T-helper 2 cell treated with Interferon-gamma antibody and Interleukin-4, amounts not matched to agents 5 μg/mL and 100 μg/mL, for 36 hours (primary cell): ENCODE results near the gene EPHA5.

Experiments
- DNase-seq: peaks from one replicate; pipeline ENCODE4 v3.0.0; 2021; ENCODE audit warnings: low spot score
- H3K27ac Mint-ChIP-seq: one replicate; pipeline ENCODE4 v1.8.0; 2021; ENCODE audit warnings: mild to moderate bottlenecking, mixed read lengths
- H3K27me3 Mint-ChIP-seq: one replicate; pipeline ENCODE4 v1.8.0; 2021; ENCODE audit warnings: low read depth, mixed read lengths
- H3K36me3 Mint-ChIP-seq: one replicate; pipeline ENCODE4 v1.8.0; 2021; ENCODE audit warnings: low read depth, mixed read lengths
- H3K4me1 Mint-ChIP-seq: one replicate; pipeline ENCODE4 v1.8.0; 2021; ENCODE audit warnings: low read depth, mixed read lengths
- H3K4me3 Mint-ChIP-seq: one replicate; pipeline ENCODE4 v1.8.0; 2022; ENCODE audit warnings: mild to moderate bottlenecking, moderate library complexity, mixed read lengths
- H3K9me3 Mint-ChIP-seq: one replicate; pipeline ENCODE4 v1.8.0; 2021; ENCODE audit warnings: mixed read lengths

Gene EPHA5

DNA sequence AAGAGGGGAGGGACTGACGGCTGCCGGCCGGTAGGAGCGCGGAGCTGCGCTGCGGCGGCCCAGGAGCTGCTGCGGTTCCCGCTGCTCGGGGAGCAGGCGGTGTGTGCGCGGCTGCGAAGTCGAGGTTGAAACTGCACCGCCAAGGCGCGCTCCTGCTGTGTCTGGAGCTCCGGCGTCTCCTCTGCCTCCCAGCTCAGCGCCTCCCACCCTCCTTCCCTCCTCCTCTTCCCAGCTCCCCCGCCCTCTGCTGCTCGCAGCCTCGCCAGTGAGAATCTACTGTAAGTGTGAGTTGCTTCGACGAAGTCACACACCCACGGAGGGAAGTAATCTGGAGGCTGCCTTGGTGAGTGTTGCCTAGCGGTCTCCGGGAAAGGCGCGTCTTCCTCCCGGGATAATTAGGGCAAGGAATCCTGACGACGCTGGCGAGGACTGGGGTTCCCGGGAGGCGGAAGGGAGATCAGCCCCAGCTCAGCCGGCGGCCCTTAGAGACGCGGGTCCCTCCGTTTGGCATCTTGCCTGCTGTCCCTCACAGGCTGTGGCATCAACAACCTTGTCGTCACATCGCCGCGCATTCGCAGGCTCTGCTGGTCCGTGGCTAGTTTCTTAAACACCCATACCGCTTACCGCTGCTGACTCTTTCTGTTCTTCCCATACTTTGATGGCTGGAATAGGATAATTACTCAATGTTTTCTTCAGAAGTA is at the start of gene EPHA5:
Gene EPHA5, minus strand, starts transcription at position 159 of the 701 bp plus-strand sequence. CDS start 747 bp downstream, outside the sequence.
- no peaks in the 10 kb centered on the region for H3K36me3 Mint-ChIP-seq
- H3K4me1 Mint-ChIP-seq, result peaks cover 4% of the 10 kb centered on the region
- no peak within 1 kb of the TSS for H3K27ac Mint-ChIP-seq
- no peaks in the 10 kb centered on the region for H3K9me3 Mint-ChIP-seq
- H3K27me3 Mint-ChIP-seq, result peaks cover 46% of the 10 kb centered on the region
- H3K4me3 Mint-ChIP-seq, result peak within 1 kb of the TSS; percentile 35
- DNase-seq, result no peak

DNA sequence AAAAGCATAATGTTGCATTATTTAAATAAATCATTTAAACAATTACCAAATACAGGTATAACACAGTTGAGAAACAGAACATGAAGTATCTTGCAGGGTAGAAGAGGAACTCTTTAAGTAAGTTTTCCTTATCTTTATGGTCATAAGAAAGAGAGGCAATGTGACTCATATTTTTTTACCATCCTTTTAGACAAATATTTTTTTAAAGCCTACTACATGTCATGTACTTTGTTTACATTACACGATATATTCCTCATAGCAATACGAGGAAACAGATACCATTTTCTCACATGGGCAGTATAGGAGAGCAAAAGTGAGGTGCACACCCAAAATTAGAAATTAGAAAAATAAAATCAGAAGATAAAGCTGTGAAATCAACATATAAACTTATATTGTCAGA is 49.3 kb upstream of the EPHA5 start:
- no peak overlapping the region for H3K4me3 Mint-ChIP-seq
- H3K27ac Mint-ChIP-seq, result no peak overlapping the region
- no peak for DNase-seq
- no peaks in the 10 kb centered on the region for H3K36me3 Mint-ChIP-seq
- H3K27me3 Mint-ChIP-seq, result no peaks in the 10 kb centered on the region
- peaks cover 9% of the 10 kb centered on the region for H3K9me3 Mint-ChIP-seq
- H3K4me1 Mint-ChIP-seq, result no peaks in the 10 kb centered on the region

DNA sequence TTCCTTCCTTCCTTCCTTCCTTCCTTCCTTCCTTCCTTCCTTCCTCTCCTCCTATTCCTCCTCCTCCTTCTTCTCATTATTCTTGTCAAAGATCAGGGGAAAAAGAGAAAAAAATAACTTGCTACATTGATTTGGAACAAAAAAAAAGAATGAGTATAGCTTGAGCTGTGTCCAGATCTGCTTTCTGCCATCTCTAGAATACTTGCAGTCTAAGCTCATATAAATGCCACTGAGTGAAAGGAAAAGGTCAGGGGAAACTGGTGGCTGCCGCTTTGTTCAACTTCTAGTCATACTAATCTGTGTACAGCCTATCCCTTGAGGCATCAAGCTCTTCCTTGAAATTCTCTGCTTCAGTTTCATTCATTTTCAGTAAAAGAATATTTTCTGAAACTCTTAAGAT is 28.3 kb upstream of the EPHA5 start:
- DNase-seq, result no peak
- Mint-ChIP-seq H3K36me3 (no peaks in the 10 kb centered on the region), H3K27me3 (no peaks in the 10 kb centered on the region), H3K27ac (no peak overlapping the region), H3K9me3 (peaks cover 2% of the 10 kb centered on the region), H3K4me1 (no peaks in the 10 kb centered on the region), H3K4me3 (no peak overlapping the region)

DNA sequence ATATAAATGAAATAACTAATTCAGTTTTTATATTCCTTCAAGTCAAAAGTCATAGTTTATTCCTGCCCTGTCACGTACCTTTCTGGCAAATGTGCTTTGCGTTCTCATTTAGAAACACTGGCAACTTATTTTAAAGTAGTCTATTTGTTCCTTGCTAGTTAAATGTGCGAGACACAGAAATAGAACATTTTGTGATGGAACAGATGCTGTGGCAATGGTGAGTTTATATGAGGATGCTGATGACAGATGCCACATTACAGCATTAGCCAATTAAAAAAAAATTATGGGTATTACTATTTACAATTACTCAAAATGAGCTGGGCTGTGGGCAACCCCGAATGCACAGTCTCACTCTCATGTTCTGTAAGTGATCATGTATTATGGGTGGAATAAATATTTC is 26.1 kb upstream of the EPHA5 start:
- Mint-ChIP-seq H3K4me1 (no peaks in the 10 kb centered on the region), H3K27me3 (no peaks in the 10 kb centered on the region), H3K9me3 (peaks cover 2% of the 10 kb centered on the region), H3K27ac (no peak overlapping the region), H3K4me3 (no peak overlapping the region), H3K36me3 (no peaks in the 10 kb centered on the region)
- no peak for DNase-seq

DNA sequence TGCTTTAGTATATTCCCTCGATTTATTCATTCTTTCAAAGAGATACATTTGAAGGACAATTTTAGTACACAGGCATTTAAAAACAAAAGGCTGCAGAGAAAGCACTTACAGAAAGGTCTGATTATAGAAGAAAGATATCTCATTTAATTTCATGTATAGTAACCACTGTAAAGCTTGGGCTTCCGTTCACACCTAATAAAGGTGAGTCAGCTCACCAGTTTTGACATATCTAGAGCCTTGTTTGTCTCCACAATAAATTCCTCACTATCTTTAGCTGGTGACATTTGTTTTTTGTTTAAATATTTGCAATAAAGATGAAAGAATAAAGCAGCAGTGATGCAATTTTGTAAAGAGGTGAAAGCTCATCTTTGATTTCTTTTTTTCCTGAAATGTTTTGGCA is 1.1 kb upstream of the EPHA5 start:
- Mint-ChIP-seq H3K9me3 (no peaks in the 10 kb centered on the region), H3K36me3 (no peaks in the 10 kb centered on the region), H3K27ac (no peak overlapping the region), H3K4me1 (peaks cover 4% of the 10 kb centered on the region), H3K27me3 (peaks cover 46% of the 10 kb centered on the region), H3K4me3 (no peak overlapping the region)
- no peak for DNase-seq

DNA sequence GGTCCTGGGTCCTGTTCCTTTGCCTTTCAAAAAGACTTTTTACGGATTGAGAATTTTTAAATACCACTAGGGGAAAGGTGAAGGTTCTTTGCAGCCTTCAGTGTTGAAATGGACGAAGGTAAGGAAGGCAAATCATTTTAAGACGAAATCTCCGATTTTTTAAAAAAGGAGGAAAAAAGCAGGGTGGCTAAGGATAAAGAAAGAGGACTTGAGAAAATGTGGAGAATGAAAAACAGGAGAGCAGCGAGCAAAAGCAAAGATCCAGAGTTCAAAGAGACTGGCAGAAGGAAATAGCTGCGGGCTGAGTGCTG is 314 bp downstream of the EPHA5 start:
- H3K36me3 Mint-ChIP-seq, result no peaks in the 10 kb centered on the region
- H3K4me1 Mint-ChIP-seq, result peaks cover 4% of the 10 kb centered on the region
- no peak overlapping the region for H3K27ac Mint-ChIP-seq
- peak overlapping the region; percentile 35 for H3K4me3 Mint-ChIP-seq
- no peak for DNase-seq
- peaks cover 46% of the 10 kb centered on the region for H3K27me3 Mint-ChIP-seq
- H3K9me3 Mint-ChIP-seq, result no peaks in the 10 kb centered on the region

DNA sequence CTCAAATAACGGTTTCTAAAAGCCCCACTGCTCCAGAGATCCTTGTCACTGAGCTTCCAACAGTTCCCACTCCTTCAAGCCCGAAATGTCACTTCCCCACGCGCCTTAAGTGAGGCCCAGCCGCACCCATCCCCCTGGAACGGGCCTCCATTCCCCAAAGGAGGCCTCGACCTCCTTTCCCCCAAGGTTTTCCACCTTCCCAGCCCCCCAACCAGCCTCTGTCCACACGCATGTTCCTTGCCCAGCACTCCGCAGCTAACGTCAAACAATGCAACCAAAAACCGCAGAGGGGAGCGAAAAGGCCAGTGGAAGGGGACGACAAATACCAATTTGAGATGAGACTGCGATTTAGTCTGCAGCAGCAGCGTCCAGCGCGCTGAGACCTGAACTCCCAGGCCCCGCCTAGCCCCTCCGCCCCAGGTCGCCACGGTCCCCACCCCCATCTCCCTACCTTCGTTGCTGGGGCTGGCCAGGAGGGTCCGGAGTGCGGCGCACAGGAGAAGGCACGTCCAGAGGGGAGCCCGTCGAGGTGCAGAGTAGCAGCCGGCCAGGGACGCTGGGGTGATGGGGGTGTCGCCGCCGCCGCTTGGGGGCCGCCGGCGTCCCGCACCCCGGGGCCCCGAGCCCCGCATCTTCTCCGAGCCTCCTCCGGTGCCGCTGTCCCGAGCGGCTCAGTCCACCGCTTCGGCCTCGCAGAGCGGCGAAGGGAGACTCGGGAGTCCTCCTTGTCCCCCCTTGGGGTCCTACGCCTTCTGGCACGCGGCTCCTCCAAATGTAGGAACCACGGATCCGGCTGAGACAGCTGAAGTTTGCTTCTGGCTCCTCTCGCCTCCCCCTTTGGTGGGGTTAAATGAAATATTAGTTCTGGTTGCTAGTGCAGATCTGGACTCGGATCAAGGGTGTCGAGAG is 924 bp downstream of the EPHA5 start:
- no peaks in the 10 kb centered on the region for H3K36me3 Mint-ChIP-seq
- H3K4me3 Mint-ChIP-seq, result peak overlapping the region; percentile 35
- no peak overlapping the region for H3K27ac Mint-ChIP-seq
- H3K9me3 Mint-ChIP-seq, result no peaks in the 10 kb centered on the region
- DNase-seq, result no peak
- peaks cover 4% of the 10 kb centered on the region for H3K4me1 Mint-ChIP-seq
- peaks cover 46% of the 10 kb centered on the region for H3K27me3 Mint-ChIP-seq

DNA sequence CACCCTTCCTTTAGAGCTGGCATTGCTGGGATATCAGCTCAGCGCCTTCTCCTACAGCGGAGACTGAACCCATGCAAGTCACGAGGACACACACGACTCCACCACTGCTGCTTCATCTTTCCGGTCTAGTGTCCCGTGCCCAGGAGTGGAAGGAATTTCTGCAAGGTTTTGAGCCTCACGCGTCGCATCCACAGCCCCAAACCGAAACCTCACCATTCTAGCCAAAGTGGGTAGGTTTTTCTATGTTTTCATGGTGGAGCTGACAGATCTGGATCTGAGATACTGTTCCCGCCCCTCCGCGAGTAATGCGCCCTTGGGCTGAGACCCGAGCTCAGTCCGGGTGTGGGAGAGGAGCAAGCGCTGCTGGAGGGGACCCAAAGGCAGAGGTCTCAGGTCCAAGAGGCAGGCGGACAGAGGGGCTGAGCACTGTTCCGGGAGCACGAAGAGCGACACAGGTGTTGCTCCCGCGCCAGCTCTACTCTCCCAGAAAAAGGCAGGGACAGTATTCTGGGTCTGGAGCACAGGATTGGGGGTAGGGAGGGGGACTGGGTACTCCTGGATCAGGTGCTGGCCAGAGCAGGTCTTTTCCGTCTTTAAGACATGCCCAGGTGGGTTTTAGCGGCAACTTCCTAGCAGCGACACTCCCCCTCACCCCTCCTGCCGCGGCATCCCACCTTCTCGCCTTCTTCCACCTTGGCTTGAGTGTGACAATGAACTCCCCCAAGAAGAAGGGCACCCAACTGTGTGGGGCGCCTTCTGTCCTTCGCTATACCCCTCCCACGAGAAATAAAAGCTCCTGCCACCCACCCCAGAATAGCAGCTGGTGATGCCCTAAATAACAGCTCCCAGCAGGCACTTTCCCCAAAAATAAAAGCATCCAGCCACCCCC is 1.8 kb downstream of the EPHA5 start:
- H3K9me3 Mint-ChIP-seq, result no peaks in the 10 kb centered on the region
- no peak overlapping the region for H3K4me3 Mint-ChIP-seq
- peaks cover 4% of the 10 kb centered on the region for H3K4me1 Mint-ChIP-seq
- H3K36me3 Mint-ChIP-seq, result no peaks in the 10 kb centered on the region
- H3K27ac Mint-ChIP-seq, result no peak overlapping the region
- DNase-seq, result no peak
- H3K27me3 Mint-ChIP-seq, result peaks cover 46% of the 10 kb centered on the region

DNA sequence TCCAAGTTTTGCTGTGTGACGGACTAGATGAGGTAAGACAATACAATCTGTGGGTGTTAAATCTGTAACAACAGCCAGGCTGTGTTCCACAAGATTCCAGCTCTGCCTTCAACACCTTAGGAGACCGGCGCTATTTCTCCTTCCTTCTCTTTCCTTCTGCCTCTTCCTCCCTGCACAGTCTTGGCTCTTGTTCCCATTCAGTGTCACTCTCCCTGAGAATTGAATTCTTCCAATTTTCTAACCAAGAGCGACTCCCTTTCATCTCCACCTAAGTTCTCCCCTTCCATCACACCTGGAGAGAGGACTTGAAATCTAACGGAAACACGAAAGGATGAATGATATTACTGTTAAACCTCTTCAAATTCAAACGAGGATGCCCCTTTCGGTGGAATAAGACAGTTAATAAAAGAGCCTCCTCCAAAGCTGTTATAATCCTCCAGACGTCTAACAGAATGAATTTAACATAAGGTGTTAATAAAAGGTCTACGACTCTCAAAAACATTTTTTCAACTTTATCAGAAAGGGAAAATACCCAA is 2.7 kb downstream of the EPHA5 start:
- DNase-seq, result no peak
- no peaks in the 10 kb centered on the region for H3K36me3 Mint-ChIP-seq
- H3K4me1 Mint-ChIP-seq, result peaks cover 4% of the 10 kb centered on the region
- peaks cover 46% of the 10 kb centered on the region for H3K27me3 Mint-ChIP-seq
- H3K27ac Mint-ChIP-seq, result no peak overlapping the region
- H3K9me3 Mint-ChIP-seq, result no peaks in the 10 kb centered on the region
- no peak overlapping the region for H3K4me3 Mint-ChIP-seq

DNA sequence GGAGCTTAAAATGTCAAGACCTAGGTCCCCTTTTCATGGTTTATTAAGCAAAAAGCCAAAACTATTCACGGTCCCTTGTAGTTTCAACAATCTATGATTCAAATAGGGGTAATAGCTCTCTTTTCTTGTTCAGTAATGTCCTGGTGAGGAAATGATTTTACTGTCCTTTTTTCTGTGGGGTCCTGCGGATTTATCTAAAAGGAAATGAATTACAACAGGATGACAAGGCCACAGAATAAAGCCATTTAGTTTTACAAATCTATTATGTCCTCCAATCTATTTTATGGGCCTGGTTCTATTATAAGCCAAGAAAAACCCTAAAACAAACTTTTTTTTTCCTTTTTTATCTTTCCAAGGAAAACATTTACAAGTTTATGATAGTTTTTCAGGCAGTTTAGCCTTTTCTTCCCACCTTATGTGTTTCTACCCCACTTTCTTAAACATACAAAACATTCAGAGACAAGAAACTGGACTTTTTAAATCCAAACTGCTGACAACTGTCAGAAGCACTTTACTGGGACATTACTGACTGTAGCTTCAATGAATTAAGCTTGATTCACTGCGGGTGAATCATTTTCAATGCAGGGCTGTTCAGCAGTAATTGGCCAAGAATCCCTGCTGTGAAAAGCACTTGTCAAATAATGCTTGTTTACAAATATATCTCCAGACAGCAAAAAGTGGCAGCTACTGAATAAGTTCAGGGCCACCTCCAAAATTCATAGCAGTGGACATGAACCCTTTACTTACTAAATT is 4.3 kb downstream of the EPHA5 start:
- no peak for DNase-seq
- Mint-ChIP-seq H3K36me3 (no peaks in the 10 kb centered on the region), H3K4me1 (peaks cover 4% of the 10 kb centered on the region), H3K27ac (no peak overlapping the region), H3K9me3 (no peaks in the 10 kb centered on the region), H3K4me3 (no peak overlapping the region), H3K27me3 (peaks cover 32% of the 10 kb centered on the region)

DNA sequence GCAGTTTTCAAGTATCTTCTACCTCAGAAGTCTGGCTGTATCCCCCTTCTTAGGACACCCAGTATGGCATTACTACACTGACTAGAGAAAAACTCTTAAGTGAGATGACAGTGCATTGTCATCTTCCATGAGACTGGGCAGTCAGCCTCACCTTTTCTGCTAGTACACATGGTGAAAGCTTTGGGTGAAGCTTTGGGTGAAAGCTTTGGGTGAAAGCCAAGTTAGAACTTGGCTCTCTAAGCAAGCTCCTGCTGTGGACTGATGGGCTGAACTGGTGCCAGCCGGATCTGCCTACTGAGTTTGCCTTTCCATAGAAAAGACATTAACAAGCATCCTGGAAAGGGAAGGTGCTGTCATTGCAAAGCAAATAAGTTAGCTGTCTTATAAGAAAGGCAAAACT is 8.8 kb downstream of the EPHA5 start:
- Mint-ChIP-seq H3K36me3 (no peaks in the 10 kb centered on the region), H3K4me3 (no peak overlapping the region), H3K27me3 (no peaks in the 10 kb centered on the region), H3K4me1 (no peaks in the 10 kb centered on the region), H3K9me3 (no peaks in the 10 kb centered on the region), H3K27ac (no peak overlapping the region)
- no peak for DNase-seq

DNA sequence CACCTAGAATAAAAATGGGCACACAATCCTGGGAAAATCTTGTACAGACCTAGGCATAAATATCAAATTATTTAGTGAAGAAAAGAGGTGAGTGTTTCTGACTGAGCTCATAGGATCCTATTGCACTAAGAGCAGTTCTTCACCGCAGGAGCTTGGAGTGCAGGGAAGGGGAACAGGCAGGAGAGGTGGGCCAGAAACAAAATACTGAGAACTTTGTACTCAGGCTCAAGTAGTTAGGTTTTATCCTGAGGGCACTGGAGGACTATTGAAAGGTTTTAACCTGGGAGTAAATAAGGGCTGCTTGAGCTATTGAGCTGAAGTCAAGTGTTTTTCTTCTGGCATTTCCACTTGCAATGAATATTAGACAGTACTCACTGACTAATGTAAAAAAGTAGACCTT is 12.2 kb downstream of the EPHA5 start:
- Mint-ChIP-seq H3K4me3 (no peak overlapping the region), H3K27me3 (no peaks in the 10 kb centered on the region), H3K4me1 (no peaks in the 10 kb centered on the region), H3K9me3 (no peaks in the 10 kb centered on the region), H3K27ac (no peak overlapping the region), H3K36me3 (no peaks in the 10 kb centered on the region)
- no peak for DNase-seq

DNA sequence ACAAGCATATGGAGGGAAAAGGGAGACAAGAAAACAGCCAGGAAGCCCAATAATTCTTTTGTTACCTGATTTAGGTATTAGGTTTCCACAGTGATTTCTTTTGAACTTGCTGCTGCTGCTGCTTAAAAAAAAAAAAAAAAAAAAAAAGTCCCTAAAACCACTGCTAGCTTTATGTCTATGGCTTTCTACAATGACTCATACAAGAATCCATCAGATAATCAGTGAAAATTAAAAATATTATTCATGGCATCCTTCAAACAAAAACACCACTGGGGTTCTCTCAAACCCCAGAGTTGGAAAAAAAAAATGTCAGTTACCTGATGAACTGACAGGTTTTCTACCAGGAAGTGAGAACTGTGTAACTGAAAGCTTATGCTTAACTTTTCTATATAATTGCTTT is 14.3 kb downstream of the EPHA5 start:
- no peak for DNase-seq
- Mint-ChIP-seq H3K4me3 (no peak overlapping the region), H3K27me3 (no peaks in the 10 kb centered on the region), H3K4me1 (no peaks in the 10 kb centered on the region), H3K27ac (no peak overlapping the region), H3K36me3 (no peaks in the 10 kb centered on the region), H3K9me3 (no peaks in the 10 kb centered on the region)
